ENCODE data around the gene TRIM33. TPM values are rescaled to one million over a fixed set of nuclear protein-coding genes. Genes with fewer than 3 reads are reported as not detected.

The TRIM33 gene
- total RNA-seq, result 26.3 and 28.1 TPM in 2 replicates

GRCh38 chr1:114511032-114511785, at the start of gene TRIM33:
Gene TRIM33 (minus strand): TSS chr1:114511203. CDS start chr1:114511076, 127 bp downstream.

Other genes starting within 250 kb of the TRIM33 start
- gene BCAS2, start 70.4 kb upstream of the TRIM33 start, total RNA-seq, result 38.5 and 55.9 TPM in 2 replicates
- gene DENND2C, start 158.8 kb upstream of the TRIM33 start, total RNA-seq, result 4.1 and 4.4 TPM in 2 replicates
- gene AMPD1, start 184.3 kb upstream of the TRIM33 start, total RNA-seq, result not detected in 2 replicates
- 42.2 and 66.2 TPM in 2 replicates for gene NRAS, start 205.6 kb upstream of the TRIM33 start, total RNA-seq
- 798 and 886 TPM in 2 replicates for gene CSDE1, start 246.8 kb upstream of the TRIM33 start, total RNA-seq

All from smooth muscle cell of trachea (primary cell).